RWPE1 (cell line): ENCODE measurements around the gene EML2.

Experiments used
- CTCF ChIA-PET: fragments of 350-600 bp; sonication (Branson Sonifier 250); formaldehyde crosslinking; extraction: SDS; loops from one replicate; lab custom pipeline; 2021; lab: Yijun Ruan, JAX
- POLR2A ChIA-PET: fragments of 400-600 bp; formaldehyde crosslinking; extraction: SDS; loops from one replicate; lab custom pipeline; 2020; ENCODE audit warnings: antibody characterized with exemption; ENCODE audit not compliant: low non-redundant PET; lab: Yijun Ruan, JAX
- DNase-seq: peaks from one replicate; pipeline ENCODE4 v3.0.0; 2012; ENCODE audit warnings: low spot score
- H3K27ac ChIP-seq: fragments of 450-650 bp; 2 replicates; pipeline ENCODE4 v1.5.1; 2017
- TF ChIP-seq, protein P1 (sequence below): fragments of 450-650 bp; conservative IDR thresholded peaks from 2 replicates; pipeline ENCODE4 v1.5.1; 2017; ENCODE audit warnings: low read depth, mild to moderate bottlenecking

Gene EML2

DNA sequence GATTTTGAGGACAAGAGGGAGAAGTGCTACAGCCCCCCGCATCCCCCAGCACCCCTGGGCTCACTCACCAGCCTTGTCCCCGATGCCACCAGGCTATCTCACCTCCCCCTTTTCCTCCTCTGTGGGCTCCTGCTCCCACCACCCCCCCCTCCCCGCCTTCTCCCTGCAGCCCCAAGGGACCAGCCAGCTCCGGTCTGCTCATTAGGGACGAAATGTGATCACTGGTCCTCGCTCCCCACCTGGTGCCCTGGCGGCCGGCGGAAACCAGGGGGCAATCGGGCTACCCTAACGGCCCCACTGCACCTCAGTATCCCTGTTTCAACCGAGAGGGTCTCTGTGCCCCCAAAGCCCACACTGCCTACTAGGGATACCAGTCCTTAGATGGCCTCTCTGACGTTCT, 39.9 kb downstream of the EML2 start:
- no peak overlapping the region for H3K27ac ChIP-seq
- ChIA-PET POLR2A (no interaction called here), CTCF (no interaction called here)
- no peak for DNase-seq
- TF ChIP-seq, protein P1, sequence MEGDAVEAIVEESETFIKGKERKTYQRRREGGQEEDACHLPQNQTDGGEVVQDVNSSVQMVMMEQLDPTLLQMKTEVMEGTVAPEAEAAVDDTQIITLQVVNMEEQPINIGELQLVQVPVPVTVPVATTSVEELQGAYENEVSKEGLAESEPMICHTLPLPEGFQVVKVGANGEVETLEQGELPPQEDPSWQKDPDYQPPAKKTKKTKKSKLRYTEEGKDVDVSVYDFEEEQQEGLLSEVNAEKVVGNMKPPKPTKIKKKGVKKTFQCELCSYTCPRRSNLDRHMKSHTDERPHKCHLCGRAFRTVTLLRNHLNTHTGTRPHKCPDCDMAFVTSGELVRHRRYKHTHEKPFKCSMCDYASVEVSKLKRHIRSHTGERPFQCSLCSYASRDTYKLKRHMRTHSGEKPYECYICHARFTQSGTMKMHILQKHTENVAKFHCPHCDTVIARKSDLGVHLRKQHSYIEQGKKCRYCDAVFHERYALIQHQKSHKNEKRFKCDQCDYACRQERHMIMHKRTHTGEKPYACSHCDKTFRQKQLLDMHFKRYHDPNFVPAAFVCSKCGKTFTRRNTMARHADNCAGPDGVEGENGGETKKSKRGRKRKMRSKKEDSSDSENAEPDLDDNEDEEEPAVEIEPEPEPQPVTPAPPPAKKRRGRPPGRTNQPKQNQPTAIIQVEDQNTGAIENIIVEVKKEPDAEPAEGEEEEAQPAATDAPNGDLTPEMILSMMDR, result no peak

DNA sequence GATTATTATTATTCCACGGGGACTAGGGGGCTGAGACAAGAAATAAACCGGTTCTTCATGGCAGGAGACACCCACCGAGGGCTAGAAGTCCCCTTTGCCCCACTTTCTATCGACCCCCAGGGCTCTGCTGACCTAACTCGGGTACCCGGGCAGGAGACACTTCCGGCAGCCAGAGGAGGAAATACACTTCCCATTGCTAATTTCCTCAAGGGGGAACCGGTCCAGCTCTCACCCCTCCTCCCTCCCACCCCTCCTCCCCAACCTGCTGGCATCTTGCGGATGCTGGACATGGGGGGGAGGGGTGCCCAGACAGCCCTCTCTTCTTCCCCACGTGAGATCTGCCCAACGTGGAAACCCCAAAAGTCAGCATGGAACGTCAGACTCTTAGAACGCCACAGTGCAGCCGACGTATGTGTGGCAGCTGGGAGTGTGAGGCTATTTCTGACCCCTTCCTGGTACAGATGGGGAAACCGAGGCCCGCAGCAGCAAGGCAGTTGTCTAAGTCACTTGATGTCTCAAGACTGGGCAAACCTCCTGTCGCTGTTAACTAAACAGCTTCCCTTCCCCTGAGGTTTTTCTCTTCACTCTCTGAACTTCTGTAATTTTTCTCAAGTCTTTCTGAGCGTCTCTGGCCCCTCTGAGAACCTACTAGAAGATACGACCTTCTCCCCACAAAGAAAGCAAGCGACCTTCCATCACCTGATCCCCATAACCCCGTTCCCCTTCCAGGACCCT, 40.8 kb downstream of the EML2 start:
- no peak for DNase-seq
- no peak overlapping the region for H3K27ac ChIP-seq
- TF ChIP-seq, protein P1, result no peak
- POLR2A ChIA-PET, result no interaction called here
- CTCF ChIA-PET, result no interaction called here

DNA sequence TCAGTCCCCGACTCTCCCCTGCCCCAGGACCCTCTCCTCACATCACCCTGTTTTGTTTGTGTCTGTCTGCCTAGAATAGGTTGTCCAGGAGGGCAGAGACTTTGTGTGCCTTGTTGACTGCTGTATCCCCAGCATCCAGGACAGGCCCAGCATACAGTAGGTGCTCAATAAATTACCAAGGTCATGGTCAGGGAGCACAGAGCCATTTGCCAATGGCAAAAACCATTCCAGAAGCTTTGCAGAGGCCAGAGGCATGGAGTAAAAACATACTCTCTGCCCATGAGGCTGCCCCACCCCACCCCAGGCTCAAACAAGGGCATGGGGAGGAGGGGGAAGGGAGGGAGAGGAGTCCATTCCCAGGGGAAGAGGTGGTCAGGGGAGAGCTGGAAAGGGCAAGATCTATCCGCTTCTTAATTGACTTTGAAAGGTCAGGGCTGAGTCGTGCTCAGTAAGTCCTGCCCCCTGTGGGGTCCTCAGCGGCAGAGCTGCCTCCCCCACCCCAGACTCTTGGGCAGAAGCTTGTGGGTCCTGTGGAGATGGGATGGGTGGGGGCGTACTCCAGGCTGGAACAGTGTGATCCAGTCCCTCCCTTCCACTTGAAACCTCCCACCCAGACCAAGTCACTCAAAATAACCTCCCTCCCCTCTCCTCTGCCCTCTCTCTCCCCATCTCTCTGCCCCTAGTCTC, 41.6 kb downstream of the EML2 start:
- TF ChIP-seq, protein P1, result no peak
- H3K27ac ChIP-seq, result no peak overlapping the region
- no peak for DNase-seq
- ChIA-PET CTCF (interaction anchor here (0.7 kb wide), 2 partner anchors 112 to 142 kb away, joined by 3 read pairs; no protein-coding TSS in a partner anchor), POLR2A (no interaction called here)

DNA sequence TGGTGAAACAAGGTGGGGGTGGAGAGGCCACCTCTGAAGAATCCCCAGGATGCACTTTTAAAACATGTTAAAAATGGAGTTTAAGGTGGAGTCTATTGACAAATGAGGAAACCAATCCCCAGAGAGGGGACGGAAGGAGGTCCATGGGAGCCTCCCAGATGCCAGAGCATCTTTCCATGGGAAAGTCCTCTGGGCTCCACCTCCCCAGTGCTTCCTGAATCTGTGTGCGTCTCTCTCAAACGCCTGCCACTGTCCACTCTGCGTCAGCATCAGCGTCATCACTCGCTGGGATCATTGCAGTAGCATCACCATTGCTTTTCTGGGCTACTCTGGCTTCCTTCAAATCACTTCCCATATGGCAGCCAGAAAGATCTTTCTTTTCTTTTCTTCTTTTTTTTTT, 43.4 kb downstream of the EML2 start:
- H3K27ac ChIP-seq, result no peak overlapping the region
- ChIA-PET POLR2A (no interaction called here), CTCF (interaction anchor here (1.1 to 1.9 kb wide), 2 partner anchors 8 to 46 kb away, joined by 3 to 7 read pairs; no protein-coding TSS in a partner anchor)
- TF ChIP-seq, protein P1, result no peak
- no peak for DNase-seq

DNA sequence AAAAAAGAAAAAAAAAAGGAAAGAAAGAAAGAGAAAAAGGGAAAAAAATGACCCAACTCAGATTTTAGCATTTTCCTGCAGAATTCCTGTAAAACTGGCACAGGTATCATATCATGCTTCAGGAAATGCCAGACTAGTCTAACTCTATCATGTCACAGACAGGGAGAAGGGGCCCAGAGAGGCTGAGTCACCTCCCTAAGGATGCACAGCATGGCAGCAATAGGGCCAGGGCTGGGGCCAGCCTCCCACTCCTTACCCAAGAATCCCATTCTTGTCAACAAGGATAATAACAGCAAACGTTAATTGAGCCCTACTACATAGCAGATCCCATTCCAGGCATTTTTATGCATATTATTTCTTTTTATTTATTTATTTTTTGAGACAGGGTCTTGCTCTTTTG, 45.7 kb downstream of the EML2 start:
- CTCF ChIA-PET, result no interaction called here
- POLR2A ChIA-PET, result interaction anchor here (0.6 kb wide), 1 partner anchor 64 kb away, joined by 9 read pairs; no protein-coding TSS in a partner anchor
- TF ChIP-seq, protein P1, result no peak
- no peak for DNase-seq
- no peak overlapping the region for H3K27ac ChIP-seq

DNA sequence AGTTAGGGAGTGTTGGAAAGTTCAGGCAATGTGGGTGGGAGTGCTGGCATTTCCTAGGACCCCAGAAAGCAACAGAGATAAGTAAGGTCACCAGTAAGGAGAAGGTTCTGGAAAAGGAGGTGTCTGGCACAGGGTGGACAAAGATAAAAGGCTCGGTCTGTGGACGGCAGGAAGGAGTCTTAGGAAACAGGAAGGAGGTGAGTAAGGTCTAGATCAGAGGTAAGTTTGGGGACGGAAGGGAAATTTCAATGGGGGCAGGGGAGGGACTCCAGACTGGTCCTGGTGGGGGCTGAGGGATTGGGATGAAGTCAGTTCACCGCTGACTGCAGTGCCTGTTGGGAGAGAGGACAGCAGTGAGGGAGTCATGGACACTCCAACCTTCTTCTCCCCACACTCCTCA, 46.8 kb downstream of the EML2 start:
- TF ChIP-seq, protein P1, result no peak
- no peak for DNase-seq
- POLR2A ChIA-PET, result no interaction called here
- H3K27ac ChIP-seq, result peak overlapping the region; percentile 49
- CTCF ChIA-PET, result no interaction called here
